NCI-H1092 treated with DMSO at 0.1 percent for 48 hours (cell line): ENCODE measurements around the gene WDR89.
"Not testable (repeated sequence)": the region's sequence is repeated elsewhere in the genome, so short reads cannot be mapped to it uniquely, and the experiment has no call there.

Experiments
- DNase-seq: peaks from one replicate; lab custom pipeline; 2025; lab: John Stamatoyannopoulos, UW

The WDR89 gene

GRCh38 chr14:63652406-63652805 lies 10.7 kb upstream of the WDR89 start:
- DNase-seq = no peak

DNA sequence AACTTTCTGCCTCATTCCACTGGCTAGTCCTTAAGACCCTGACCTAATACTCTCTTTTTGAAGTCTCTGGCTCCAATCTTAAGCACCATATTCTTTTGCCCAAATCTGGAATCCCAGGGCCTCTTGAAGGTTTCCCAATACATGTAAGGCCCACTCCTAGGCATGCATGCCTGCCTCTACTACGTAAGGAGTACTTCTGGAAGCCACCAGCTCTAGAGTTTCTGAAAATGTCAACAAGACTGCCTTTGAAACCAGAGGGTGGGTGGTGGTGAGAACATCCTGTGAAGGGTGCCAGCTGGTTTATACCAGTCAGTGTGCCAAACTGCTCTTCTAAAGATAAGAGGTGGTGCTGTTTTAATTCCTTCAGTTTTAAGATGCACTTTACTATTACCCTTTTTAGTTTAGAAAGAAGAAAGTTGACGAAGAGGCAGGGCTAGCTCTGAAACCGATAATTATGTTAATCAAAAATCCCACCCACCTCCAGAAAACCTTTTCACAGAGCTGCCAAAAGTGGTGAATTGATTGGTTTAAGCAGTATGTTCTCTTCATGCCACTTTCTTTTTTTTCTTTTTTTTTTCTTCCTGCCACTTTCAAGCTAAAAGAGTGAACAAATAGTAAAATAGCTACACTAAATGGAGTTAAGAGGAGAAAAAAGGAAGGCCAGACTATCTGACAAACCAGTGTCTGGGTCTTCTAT lies 8.7 kb upstream of the WDR89 start:
- DNase-seq = no peak

DNA sequence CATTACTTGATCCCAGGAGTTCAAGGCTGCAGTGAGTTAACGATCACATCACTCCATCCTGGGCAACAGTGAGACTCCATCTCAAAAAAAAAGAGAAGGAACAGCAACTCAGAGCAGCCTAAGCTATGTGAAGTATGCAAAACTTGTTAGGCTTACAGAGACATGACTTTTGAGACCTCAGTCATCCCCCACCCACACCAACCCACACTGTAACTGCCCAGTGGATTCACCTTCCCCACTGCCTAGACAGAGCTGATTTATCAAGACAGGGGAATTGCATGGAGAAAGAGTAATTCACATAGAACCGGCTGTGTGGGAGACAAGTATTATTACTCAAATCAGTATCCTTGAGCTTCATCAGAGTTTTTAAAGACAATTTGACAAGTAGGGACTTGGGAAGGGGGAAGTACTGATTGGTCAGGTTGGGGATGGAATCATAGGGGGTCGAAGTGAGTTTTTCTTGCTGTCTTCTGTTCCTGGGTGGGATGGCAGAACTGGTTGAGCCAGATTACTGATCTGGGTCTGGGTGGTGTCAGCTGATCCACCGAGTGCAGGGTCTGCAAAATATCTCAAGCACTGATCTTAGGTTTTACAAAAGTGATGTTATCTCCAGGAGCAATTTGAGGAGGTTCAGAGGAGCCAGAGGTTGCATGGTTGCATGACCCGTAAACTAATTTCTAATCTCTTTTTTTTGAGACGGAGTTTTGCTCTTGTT lies 6.2 kb upstream of the WDR89 start:
- no peak for DNase-seq

GRCh38 chr14:63644741-63645140 lies 3.1 kb upstream of the WDR89 start:
- DNase-seq = no peak

GRCh38 chr14:63642656-63643382 lies 1.1 kb upstream of the WDR89 start:
- DNase-seq = peak; percentile 58

DNA sequence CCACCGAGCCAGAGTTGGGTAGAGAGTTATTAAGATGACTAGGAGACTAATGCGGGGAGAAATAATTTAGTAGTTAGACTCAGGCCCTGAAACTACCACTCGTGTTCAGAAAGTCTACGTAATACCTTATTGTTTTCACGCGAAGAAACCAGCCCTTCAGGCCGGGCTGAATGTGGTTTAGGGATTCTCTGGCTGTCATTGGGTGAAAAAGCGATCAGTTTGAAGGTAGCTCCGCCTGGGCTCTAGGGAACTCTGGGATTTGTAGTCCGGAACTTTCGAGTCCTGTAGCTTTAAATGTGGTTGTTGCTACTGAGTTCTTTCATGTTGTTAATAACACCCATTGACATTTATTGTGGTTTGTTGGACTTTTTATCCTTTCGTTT lies 549 bp upstream of the WDR89 start:
- peak; percentile 99 for DNase-seq

- DNase-seq = no peak
Measured at GRCh38 chr14:63638493-63638892, 3.2 kb downstream of the WDR89 start.

DNA sequence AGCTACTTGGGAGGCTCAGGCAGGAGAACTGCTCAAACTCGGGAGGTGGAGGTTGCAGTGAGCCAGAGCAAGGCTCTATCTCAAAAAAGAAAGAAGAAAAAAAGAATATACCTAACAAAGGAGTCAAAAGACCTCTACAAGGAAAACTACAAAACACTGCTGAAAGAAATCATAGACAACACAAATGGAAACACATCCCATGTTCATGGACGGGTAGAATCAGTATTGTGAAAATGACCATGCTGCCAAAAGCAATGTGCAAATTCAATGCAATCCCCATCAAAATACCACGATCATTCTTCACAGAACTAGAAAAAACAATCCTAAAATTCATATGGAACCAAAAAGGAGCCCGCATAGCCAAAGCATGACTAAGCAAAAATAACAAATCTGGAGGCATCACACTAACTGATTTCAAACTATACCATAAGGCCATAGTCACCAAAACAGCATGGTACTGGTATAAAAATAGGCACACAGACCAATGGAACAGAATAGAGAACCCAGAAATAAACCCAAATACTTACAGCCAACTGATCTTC lies 5.5 kb downstream of the WDR89 start:
- DNase-seq = not testable (repeated sequence)

GRCh38 chr14:63633801-63634200 lies 7.9 kb downstream of the WDR89 start:
- DNase-seq = no peak

GRCh38 chr14:63632932-63633514 lies 8.6 kb downstream of the WDR89 start:
- DNase-seq = peak; percentile 10

DNA sequence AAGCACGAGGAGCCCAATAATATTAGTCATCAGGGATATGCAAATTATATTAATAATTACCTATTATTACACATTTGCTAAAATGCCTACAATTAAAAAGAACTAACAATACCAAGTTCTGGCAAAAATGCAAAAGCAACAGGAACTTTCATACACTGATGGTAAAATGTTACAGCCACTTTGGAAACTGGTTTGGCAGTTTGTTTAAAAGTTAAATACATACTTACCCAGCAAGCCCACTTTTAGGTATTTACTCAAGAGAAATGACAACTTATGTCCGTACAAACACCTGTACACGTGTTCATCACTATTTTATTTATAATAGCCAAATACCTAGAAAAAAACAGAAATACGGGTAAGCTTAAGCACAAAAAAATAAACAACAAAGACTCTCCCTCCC lies 17.0 kb downstream of the WDR89 start:
- DNase-seq = no peak

DNA sequence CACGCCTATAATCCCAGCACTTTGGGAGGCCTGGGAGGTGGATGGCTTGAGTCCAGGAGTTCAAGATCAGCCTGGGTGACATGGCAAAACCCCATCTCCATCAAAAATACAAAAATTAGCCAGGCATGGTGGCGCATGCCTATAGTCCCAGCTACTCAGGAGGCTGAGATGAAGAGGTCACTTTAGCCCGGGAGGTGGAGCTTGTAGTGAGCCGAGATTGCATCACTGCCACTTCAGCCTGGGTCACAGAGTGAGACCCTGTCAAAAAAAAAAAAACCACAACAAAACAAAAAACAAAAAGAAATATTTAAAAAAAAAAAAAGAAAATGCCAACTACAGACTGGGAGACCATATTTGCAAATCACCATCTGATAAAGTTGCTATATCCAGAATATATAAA lies 17.5 kb downstream of the WDR89 start:
- DNase-seq = no peak

DNA sequence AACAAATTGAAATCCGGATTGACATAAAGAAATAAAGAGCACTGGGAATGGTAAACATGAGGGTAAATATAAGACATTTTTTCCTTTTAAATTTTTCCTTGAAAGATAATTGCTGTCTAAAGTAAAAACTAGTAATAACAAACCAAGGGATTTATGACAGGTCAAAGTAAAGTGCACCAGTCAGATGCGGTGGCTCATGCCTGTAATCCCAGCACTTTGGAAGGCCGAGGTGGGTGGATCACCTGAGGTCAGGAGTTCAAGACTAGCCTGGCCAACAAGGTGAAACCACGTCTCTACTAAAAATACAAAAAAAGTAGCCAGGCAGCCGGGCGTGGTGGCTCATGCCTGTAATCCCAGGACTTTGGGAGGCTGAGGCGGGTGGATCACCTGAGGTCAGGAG lies 19.7 kb downstream of the WDR89 start:
- DNase-seq = not testable (repeated sequence)

- DNase-seq = no peak
Measured at GRCh38 chr14:63616015-63616414, 25.7 kb downstream of the WDR89 start.

GRCh38 chr14:63614679-63615363 lies 26.9 kb downstream of the WDR89 start:
- DNase-seq = no peak

- no peak for DNase-seq
Measured at GRCh38 chr14:63611078-63611477, 30.6 kb downstream of the WDR89 start.

- DNase-seq = no peak
Measured at GRCh38 chr14:63605041-63605532, 36.6 kb downstream of the WDR89 start.

DNA sequence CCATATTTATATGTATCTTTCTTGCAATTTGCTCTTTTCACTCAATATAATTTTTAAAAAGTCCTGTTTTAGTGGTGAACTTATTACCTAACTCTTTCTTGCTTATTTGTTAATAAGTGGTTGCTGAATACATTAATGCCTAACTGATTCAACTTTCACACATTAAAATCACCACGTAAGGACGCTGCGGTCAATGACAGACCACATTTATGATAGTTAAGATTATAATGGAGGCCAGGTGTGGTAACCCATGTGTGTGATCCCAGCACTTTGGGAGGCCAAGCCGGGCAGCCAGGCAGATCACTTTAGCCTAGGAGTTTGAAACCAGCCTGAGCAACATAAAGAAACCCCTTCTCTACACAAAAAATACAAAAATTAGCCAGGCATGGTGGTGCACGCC lies 37.0 kb downstream of the WDR89 start:
- no peak for DNase-seq

DNA sequence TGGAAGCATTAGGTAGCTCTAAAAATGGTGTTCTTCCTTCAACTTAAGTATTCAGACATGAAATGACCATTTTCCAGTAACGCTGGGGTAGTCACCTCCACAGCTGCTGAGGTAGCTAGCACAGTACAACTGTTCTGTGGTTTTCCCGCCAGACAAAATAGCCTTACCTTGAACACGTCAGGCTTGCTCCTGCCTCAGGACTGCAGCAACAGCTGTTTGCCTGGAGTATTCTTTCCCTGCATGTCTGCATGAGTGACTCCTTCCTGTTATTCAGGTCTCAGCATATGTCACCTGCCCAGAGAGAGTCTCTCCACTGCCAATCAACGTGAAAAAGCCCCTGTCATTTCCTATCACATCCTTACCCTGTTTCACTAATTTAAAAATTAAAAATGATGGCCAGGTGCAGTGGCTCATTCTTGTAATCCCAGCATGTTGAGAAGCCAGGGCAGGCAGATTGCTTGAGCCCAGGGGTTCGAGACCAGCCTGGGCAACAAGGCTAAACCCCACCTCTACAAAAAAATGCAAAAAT lies 37.9 kb downstream of the WDR89 start:
- no peak for DNase-seq

DNA sequence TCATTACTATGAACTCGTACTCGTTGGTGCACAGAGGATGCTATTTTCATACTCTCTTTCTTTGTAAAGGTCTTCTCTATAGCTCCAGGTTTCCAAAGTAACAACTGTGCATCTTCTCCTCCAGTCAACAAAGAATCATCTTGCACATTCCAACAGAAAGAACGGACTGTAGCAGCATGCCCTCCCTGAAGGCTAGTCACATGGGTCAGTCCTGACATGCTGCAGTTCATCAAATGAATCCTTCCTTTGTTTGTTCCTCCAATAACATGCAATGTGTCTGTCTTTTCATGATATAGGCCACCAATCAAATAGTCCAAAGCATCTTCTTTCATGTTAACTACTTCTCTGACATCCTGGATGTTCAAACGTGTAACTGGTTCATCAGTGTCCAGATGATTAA lies 42.9 kb downstream of the WDR89 start:
- no peak for DNase-seq

- DNase-seq = no peak
Measured at GRCh38 chr14:63596998-63597658, 44.5 kb downstream of the WDR89 start.
